ENCODE measurements around the gene MAPK8IP1. TPM values are rescaled to one million over a fixed set of nuclear protein-coding genes. Genes with fewer than 3 reads are reported as not detected.
A peak's percentile ranks its signal among the peaks of the same experiment; 100 is the strongest.

MAPK8IP1 gene
- total and polyA plus RNA-seq, 8 donors = 2.9 to 8.3 (median 7.0) TPM; not detected in 1

DNA sequence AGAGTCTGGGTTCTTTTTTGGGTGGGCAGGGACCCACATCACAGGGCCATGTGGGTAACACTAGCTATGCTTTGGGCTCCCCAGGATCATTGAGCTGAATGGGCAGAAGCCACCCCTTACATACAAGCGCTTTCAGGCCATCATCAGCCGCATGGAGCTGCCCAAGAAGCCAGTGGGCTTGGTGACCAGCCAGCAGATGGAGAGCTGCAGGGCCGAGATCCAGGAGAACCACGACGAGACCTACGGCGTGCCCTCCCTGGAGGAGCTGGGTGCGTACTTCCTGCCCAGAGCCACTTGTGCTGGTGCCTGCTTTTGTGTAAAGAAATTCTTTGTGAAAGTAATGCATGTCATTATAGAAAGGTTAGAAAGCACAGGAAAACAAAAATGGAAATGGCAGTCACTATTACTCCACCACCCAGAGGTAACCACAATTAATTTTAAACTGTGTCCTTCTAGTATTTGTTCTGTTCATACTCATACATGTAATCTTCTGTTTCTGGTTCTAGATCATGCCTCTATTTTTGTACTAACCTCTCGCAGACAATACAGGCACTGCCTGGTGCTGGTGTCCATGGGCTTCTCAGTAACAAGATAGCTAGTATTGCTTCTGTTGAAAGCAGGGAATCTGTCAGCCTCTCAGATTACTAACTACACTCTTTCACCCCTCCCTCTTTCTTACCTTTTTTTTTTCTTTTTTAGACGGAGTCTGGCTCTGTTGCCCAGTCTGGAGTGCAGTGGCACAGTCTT, 24.5 kb upstream of the MAPK8IP1 start:
- Histone ChIP-seq H3K27me3 (no peaks in the 10 kb centered on the region), H3K36me3 (peaks cover 59 to 90% (median 84%) of the 10 kb centered on the region in 4 donors), H3K4me1 (peaks cover 39 to 54% (median 46%) of the 10 kb centered on the region in 4 donors), H3K4me3 (no peak overlapping the region), H3K27ac (peak overlapping the region in 4 of 5 donors; percentile 73 to 95 (median 78)), H3K9me3 (no peaks in the 10 kb centered on the region)
- DNase-seq = no peak
- WGBS, 5 donors = 74 to 89% (median 82%) methylated on average over 10 of the region's 10 CpGs
- TF ChIP-seq, protein P1, sequence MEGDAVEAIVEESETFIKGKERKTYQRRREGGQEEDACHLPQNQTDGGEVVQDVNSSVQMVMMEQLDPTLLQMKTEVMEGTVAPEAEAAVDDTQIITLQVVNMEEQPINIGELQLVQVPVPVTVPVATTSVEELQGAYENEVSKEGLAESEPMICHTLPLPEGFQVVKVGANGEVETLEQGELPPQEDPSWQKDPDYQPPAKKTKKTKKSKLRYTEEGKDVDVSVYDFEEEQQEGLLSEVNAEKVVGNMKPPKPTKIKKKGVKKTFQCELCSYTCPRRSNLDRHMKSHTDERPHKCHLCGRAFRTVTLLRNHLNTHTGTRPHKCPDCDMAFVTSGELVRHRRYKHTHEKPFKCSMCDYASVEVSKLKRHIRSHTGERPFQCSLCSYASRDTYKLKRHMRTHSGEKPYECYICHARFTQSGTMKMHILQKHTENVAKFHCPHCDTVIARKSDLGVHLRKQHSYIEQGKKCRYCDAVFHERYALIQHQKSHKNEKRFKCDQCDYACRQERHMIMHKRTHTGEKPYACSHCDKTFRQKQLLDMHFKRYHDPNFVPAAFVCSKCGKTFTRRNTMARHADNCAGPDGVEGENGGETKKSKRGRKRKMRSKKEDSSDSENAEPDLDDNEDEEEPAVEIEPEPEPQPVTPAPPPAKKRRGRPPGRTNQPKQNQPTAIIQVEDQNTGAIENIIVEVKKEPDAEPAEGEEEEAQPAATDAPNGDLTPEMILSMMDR (IDR thresholded peaks at IDR 0.05) = no peak
- no peak for TF ChIP-seq POLR2A (IDR thresholded peaks at IDR 0.05)
- no peak for TF ChIP-seq POLR2AphosphoS5 (IDR thresholded peaks at IDR 0.05)
- TF ChIP-seq EP300 (IDR thresholded peaks at IDR 0.05) = no peak
- intact Hi-C loops (cut with DNase I; ENCODE audit: low total_unique reads) = no loop called here

DNA sequence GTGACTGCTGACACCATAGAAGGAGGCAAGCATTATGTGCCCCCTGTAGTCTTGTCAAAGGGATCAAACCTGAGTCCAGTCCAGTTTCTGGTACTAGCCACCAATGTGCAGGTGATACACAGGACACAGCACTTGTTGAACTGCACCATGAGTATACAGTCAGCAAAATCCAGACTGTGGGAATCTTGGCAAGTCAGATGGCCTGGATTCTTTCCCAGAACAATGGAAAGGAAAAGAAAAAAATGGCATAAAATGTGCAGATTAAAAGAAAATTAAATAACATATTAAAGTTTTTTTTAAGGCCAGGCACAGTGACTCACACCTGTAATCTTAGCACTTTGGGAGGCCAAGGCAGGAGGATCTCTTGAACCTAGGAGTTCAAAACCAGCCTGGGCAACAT, 21.4 kb upstream of the MAPK8IP1 start:
- no peak for DNase-seq
- Histone ChIP-seq H3K36me3 (peaks cover 76 to 99% (median 91%) of the 10 kb centered on the region in 4 donors), H3K27me3 (no peaks in the 10 kb centered on the region), H3K9me3 (no peaks in the 10 kb centered on the region), H3K27ac (no peak overlapping the region), H3K4me3 (no peak overlapping the region), H3K4me1 (peaks cover 12 to 23% (median 16%) of the 10 kb centered on the region in 4 donors)
- TF ChIP-seq POLR2AphosphoS5 (IDR thresholded peaks at IDR 0.05) (no peak), EP300 (IDR thresholded peaks at IDR 0.05) (no peak), POLR2A (IDR thresholded peaks at IDR 0.05) (no peak)
- TF ChIP-seq, protein P1 (IDR thresholded peaks at IDR 0.05) = no peak
- intact Hi-C loops (cut with DNase I; ENCODE audit: low total_unique reads) = no loop called here

DNA sequence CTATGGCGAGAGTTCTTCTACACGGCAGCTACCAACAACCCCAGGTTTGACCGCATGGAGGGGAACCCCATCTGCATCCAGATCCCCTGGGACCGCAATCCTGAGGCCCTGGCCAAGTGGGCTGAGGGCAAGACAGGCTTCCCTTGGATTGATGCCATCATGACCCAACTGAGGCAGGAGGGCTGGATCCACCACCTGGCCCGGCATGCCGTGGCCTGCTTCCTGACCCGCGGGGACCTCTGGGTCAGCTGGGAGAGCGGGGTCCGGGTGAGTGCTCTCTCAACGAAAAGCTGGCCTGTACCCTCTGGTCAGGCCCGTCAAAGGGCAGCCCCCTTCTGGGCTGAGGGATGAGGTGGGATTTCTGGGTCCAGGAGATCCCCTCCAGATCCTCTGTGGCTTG, 15.9 kb upstream of the MAPK8IP1 start:
- no peaks in the 10 kb centered on the region for H3K9me3 ChIP-seq
- no peaks in the 10 kb centered on the region for H3K4me1 ChIP-seq
- no peak overlapping the region for H3K27ac ChIP-seq
- TF ChIP-seq POLR2A (IDR thresholded peaks at IDR 0.05) (no peak), POLR2AphosphoS5 (IDR thresholded peaks at IDR 0.05) (no peak), EP300 (IDR thresholded peaks at IDR 0.05) (no peak)
- TF ChIP-seq, protein P1 (IDR thresholded peaks at IDR 0.05) = no peak
- H3K27me3 ChIP-seq = no peaks in the 10 kb centered on the region
- peaks cover 79 to 100% (median 99%) of the 10 kb centered on the region in 4 donors for H3K36me3 ChIP-seq
- H3K4me3 ChIP-seq = no peak overlapping the region
- WGBS, 5 donors = 86 to 96% (median 89%) methylated on average over 5 to 12 of the region's 12 CpGs
- no peak for DNase-seq
- intact Hi-C loops (cut with DNase I; ENCODE audit: low total_unique reads) = no loop called here

DNA sequence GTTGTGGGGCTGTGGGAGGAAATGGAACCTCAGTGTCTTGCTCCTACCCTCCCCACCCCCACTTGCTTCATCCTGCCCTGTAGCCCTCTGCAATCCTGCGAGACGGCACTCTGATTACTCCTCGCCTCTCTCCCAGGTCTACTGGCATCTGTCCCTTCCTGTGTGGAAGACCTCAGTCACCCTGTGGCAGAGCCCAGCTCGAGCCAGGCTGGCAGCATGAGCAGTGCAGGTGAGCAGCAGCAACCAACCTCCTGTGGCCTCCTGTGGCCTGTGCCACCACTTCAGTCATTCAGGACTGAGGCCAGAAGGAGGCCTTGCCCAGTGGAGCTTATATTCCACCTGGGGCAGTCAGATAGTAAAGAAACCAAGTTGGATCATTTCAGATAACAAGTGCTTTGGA, 14.7 kb upstream of the MAPK8IP1 start:
- Histone ChIP-seq H3K27ac (no peak overlapping the region), H3K4me1 (no peaks in the 10 kb centered on the region), H3K9me3 (no peaks in the 10 kb centered on the region), H3K27me3 (no peaks in the 10 kb centered on the region), H3K4me3 (no peak overlapping the region), H3K36me3 (peaks cover 75 to 100% (median 100%) of the 10 kb centered on the region in 4 donors)
- TF ChIP-seq POLR2A (IDR thresholded peaks at IDR 0.05) (no peak), POLR2AphosphoS5 (IDR thresholded peaks at IDR 0.05) (no peak), EP300 (IDR thresholded peaks at IDR 0.05) (no peak)
- TF ChIP-seq, protein P1 (IDR thresholded peaks at IDR 0.05) = no peak
- intact Hi-C loops (cut with DNase I; ENCODE audit: low total_unique reads) = no loop called here
- DNase-seq = no peak
- WGBS, 5 donors = 80 to 92% (median 84%) methylated on average over 4 of the region's 4 CpGs

Measured in stomach (tissue), 9 donors.